ENCODE measurements around the gene CAPZA2. TPM values are rescaled to one million over a fixed set of nuclear protein-coding genes. Genes with fewer than 3 reads are reported as not detected.

The CAPZA2 gene
- total RNA-seq, 6 donors from 2014 or later, result 45.1 to 260 (median 168) TPM

DNA sequence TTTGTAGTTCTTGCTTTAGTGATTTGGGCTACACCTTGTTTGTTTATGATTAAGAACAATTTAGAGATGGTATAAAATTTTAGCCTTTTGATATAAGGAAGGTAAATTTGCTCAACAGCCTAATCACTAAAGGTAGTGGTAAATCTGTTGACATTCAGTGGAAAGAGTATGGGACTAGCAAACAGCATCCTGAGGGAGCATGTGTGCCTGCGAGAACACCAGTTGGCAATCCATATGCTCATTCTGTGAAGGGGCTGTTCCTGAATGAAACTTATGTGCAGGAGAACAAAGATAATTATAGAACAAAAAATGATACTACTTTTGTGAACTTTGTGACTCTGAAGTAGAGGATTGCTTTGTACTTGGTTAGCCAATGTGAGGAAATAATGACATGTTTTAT is 44.0 kb downstream of the CAPZA2 start:
- H3K4me1 ChIP-seq, result peaks cover 0 to 9% (median 3%) of the 10 kb centered on the region in 4 donors
- TF ChIP-seq POLR2A (IDR thresholded peaks at IDR 0.05) (no peak), EP300 (IDR thresholded peaks at IDR 0.05) (no peak), POLR2AphosphoS5 (IDR thresholded peaks at IDR 0.05) (no peak)
- TF ChIP-seq, protein P1, sequence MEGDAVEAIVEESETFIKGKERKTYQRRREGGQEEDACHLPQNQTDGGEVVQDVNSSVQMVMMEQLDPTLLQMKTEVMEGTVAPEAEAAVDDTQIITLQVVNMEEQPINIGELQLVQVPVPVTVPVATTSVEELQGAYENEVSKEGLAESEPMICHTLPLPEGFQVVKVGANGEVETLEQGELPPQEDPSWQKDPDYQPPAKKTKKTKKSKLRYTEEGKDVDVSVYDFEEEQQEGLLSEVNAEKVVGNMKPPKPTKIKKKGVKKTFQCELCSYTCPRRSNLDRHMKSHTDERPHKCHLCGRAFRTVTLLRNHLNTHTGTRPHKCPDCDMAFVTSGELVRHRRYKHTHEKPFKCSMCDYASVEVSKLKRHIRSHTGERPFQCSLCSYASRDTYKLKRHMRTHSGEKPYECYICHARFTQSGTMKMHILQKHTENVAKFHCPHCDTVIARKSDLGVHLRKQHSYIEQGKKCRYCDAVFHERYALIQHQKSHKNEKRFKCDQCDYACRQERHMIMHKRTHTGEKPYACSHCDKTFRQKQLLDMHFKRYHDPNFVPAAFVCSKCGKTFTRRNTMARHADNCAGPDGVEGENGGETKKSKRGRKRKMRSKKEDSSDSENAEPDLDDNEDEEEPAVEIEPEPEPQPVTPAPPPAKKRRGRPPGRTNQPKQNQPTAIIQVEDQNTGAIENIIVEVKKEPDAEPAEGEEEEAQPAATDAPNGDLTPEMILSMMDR (IDR thresholded peaks at IDR 0.05), result no peak
- peaks cover 7 to 66% (median 16%) of the 10 kb centered on the region in 4 donors for H3K36me3 ChIP-seq
- H3K4me3 ChIP-seq, result no peak overlapping the region
- no peaks in the 10 kb centered on the region for H3K9me3 ChIP-seq
- no peak overlapping the region for H3K27ac ChIP-seq
- no peaks in the 10 kb centered on the region for H3K27me3 ChIP-seq
- WGBS, 2 donors, result 96 to 97% methylated on average over 1 of the region's 1 CpG
- no peak for DNase-seq
- ATAC-seq (ENCODE audit: low FRiP score in 2 of 2), result no peak

- H3K9me3 ChIP-seq, result no peaks in the 10 kb centered on the region
- DNase-seq (no peak), ATAC-seq (ENCODE audit: low FRiP score in 2 of 2) (no peak)
- TF ChIP-seq POLR2AphosphoS5 (IDR thresholded peaks at IDR 0.05) (no peak), EP300 (IDR thresholded peaks at IDR 0.05) (no peak), POLR2A (IDR thresholded peaks at IDR 0.05) (no peak)
- TF ChIP-seq, protein P1 (IDR thresholded peaks at IDR 0.05), result no peak
- H3K4me3 ChIP-seq, result no peak overlapping the region
- H3K36me3 ChIP-seq, result peaks cover 17 to 84% (median 33%) of the 10 kb centered on the region in 4 donors
- peaks cover 0 to 2% (median 0%) of the 10 kb centered on the region in 4 donors for H3K4me1 ChIP-seq
- no peaks in the 10 kb centered on the region for H3K27me3 ChIP-seq
- no peak overlapping the region for H3K27ac ChIP-seq
- WGBS, 2 donors, result 96 to 100% methylated on average over 6 of the region's 6 CpGs
Measured at GRCh38 chr7:116910383-116910782, 48.0 kb downstream of the CAPZA2 start.

DNA sequence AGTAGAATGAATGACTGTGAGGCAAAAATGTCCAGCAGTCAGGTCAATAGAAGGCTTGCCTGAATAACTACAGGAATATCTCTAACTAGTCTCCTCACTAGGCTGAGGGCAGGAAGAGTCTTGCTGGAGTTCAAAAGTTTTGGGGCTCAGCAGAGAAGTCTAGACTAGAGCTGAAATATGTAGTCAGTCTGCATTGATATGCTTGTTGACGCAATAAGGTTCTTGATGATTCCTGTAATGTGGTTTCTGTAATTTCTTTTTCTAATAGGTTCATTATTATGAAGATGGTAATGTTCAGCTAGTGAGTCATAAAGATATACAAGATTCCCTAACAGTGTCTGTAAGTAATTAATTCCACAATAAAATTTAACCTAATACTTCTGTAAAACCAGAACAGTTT is 49.4 kb downstream of the CAPZA2 start:
- 97 to 100% methylated on average over 1 of the region's 1 CpG for WGBS, 2 donors
- Histone ChIP-seq H3K36me3 (peaks cover 24 to 85% (median 42%) of the 10 kb centered on the region in 4 donors), H3K4me1 (no peaks in the 10 kb centered on the region), H3K9me3 (no peaks in the 10 kb centered on the region), H3K4me3 (no peak overlapping the region), H3K27ac (no peak overlapping the region), H3K27me3 (no peaks in the 10 kb centered on the region)
- TF ChIP-seq, protein P1 (IDR thresholded peaks at IDR 0.05), result no peak
- no peak for TF ChIP-seq EP300 (IDR thresholded peaks at IDR 0.05)
- no peak for TF ChIP-seq POLR2A (IDR thresholded peaks at IDR 0.05)
- ATAC-seq (ENCODE audit: low FRiP score in 2 of 2), result no peak
- DNase-seq, result no peak

DNA sequence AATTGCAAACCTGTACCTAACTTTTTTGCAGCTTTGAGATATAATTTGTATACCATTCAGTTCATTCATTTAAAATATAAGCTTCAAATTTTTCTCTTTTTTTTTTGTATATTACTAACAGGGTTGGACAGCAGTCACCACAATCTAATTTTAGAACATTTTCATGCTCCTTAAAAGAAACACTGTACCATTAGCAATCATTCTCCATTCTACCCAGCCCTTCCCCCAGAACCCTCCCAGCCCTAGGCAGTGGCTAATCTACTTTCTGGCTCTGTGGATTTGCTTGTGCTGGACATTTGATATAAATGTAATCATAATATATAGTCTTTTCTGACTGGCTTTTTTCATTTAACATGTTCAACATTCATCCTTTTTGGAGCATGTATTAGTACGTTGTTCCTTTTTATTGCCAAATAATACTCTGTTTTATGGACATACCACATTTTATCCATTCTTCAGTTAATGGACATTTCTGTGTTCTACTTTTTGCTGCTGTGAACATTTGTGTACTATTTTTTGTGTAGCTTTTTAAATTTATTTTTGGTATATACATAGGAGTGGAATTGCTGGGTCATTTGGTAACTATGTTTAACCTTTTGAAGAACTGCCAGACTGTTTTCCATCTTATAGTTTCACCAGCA is 50.0 kb downstream of the CAPZA2 start:
- H3K4me1 ChIP-seq, result no peaks in the 10 kb centered on the region
- TF ChIP-seq EP300 (IDR thresholded peaks at IDR 0.05), result no peak
- TF ChIP-seq POLR2A (IDR thresholded peaks at IDR 0.05), result no peak
- TF ChIP-seq POLR2AphosphoS5 (IDR thresholded peaks at IDR 0.05), result no peak
- TF ChIP-seq, protein P1 (IDR thresholded peaks at IDR 0.05), result no peak
- no peak overlapping the region for H3K27ac ChIP-seq
- H3K4me3 ChIP-seq, result no peak overlapping the region
- H3K36me3 ChIP-seq, result peaks cover 23 to 85% (median 47%) of the 10 kb centered on the region in 4 donors
- no peaks in the 10 kb centered on the region for H3K27me3 ChIP-seq
- no peak for DNase-seq
- 96 to 97% methylated on average over 1 of the region's 1 CpG for WGBS, 2 donors
- H3K9me3 ChIP-seq, result no peaks in the 10 kb centered on the region
- no peak for ATAC-seq (ENCODE audit: low FRiP score in 2 of 2)

- DNase-seq (no peak), ATAC-seq (ENCODE audit: low FRiP score in 2 of 2) (no peak)
- Histone ChIP-seq H3K4me1 (no peaks in the 10 kb centered on the region), H3K27me3 (no peaks in the 10 kb centered on the region), H3K27ac (no peak overlapping the region), H3K4me3 (no peak overlapping the region), H3K9me3 (no peaks in the 10 kb centered on the region), H3K36me3 (peaks cover 16 to 67% (median 31%) of the 10 kb centered on the region in 4 donors)
- 93 to 94% methylated on average over 3 of the region's 3 CpGs for WGBS, 2 donors
- TF ChIP-seq, protein P1 (IDR thresholded peaks at IDR 0.05), result no peak
- no peak for TF ChIP-seq POLR2AphosphoS5 (IDR thresholded peaks at IDR 0.05)
- TF ChIP-seq POLR2A (IDR thresholded peaks at IDR 0.05), result no peak
- TF ChIP-seq EP300 (IDR thresholded peaks at IDR 0.05), result no peak
Measured at GRCh38 chr7:116918704-116919103, 56.3 kb downstream of the CAPZA2 start.

Data from upper lobe of left lung (tissue), 6 donors.